ENCODE results near the gene PTPRN2.

DNA sequence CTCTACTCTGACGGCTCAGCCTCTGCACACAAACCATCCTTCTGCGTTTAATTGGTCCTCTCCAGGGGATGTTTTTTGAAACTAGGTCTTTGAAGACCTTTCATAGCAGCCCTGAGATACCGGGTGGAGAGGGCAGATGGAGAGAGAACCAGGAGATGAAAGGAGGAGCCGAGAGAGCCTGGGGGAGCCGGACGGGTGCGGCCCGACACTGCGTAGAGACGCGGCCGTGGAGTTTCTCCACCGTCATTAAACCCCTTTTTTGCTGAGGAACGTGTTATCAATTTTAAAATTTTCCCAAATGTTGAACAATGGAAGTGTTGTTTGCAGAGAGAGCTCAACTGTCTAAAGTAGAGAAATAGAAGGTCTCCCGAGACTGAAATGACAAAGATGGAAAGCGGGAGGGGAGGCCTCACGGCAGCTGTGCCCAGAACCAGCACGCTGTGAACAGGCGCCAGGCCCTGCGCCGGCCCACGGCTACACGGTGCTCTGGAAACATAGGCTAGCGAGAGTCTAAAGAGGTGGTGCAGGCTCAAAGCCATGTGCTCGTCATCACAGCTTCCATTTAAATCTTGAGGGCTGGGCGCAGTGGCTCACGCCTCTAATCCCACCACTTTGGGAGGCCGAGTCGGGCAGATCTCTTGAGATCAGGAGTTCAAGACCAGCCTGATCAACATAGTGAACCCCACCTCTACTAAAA, 307.0 kb downstream of the PTPRN2 start:
- TF ChIP-seq CTCF (IDR thresholded peaks at IDR 0.05) (no peak), EP300 (IDR thresholded peaks at IDR 0.05) (no peak)
